H1 (cell line): Measurements from ENCODE around the gene LYSMD3. TPM values are rescaled to one million over a fixed set of nuclear protein-coding genes. Genes with fewer than 3 reads are reported as not detected.
A peak's percentile ranks its signal among the peaks of the same experiment; 100 is the strongest.

Source experiments
- CTCF ChIA-PET: fragments of 300-600 bp; sonication (Branson Sonifier 250); formaldehyde crosslinking; loops from one replicate; lab custom pipeline; 2021; ENCODE audit not compliant: partially characterized antibody; lab: Charles Lee
- POLR2A ChIA-PET: fragments of 300-600 bp; sonication (Branson Sonifier 250); formaldehyde crosslinking; loops from one replicate; lab custom pipeline; 2021; ENCODE audit warnings: inconsistent platforms; ENCODE audit not compliant: partially characterized antibody; lab: Charles Lee
- DNase-seq, 2 experiments: peaks; one replicate each; pipeline versions ENCODE4 v3.0.0 to v3.0.0-alpha.2; 2010 to 2022; ENCODE audit warnings: low spot score in 2 of 2, low read depth in 1 of 2, mixed read lengths in 1 of 2
- FAIRE-seq: peaks from 2 replicates; lab custom pipeline; 2011; peaks lifted over from hg19 to GRCh38; lab: Jason Lieb, UNC
- H2AFZ ChIP-seq: 2 replicates; pipeline ENCODE4 v1.8.1; 2012; ENCODE audit warnings: low read length, inconsistent platforms
- H2AK5ac ChIP-seq: 2 replicates; pipeline ENCODE4 v1.6.1; 2013; ENCODE audit warnings: low read depth, low read length
- H2BK120ac ChIP-seq: replicated peaks from 2 replicates; pipeline ENCODE3; 2013; ENCODE audit warnings: low read depth, low read length, inconsistent platforms
- H2BK12ac ChIP-seq: 2 replicates; pipeline ENCODE4 v1.6.1; 2013; ENCODE audit warnings: low read depth, low read length
- H2BK15ac ChIP-seq: 2 replicates; pipeline ENCODE4 v1.6.1; 2013; ENCODE audit warnings: low read length
- H2BK20ac ChIP-seq: 2 replicates; pipeline ENCODE4 v1.6.1; 2013; ENCODE audit warnings: low read length
- H2BK5ac ChIP-seq: 2 replicates; pipeline ENCODE4 v1.6.1; 2013; ENCODE audit warnings: low read depth, low read length
- H3K14ac ChIP-seq: 2 replicates; pipeline ENCODE4 v1.6.1; 2013; ENCODE audit warnings: inconsistent platforms; ENCODE audit not compliant: insufficient read length
- H3K18ac ChIP-seq: 2 replicates; pipeline ENCODE4 v1.6.1; 2013; ENCODE audit warnings: low read length; ENCODE audit errors: extremely low read depth
- H3K23ac ChIP-seq: 2 replicates; pipeline ENCODE4 v1.6.1; 2013; ENCODE audit warnings: inconsistent platforms; ENCODE audit not compliant: insufficient read length
- H3K23me2 ChIP-seq: 2 replicates; pipeline ENCODE4 v1.6.1; 2013; ENCODE audit warnings: low read depth, low read length
- H3K27ac ChIP-seq: 2 replicates; pipeline ENCODE4 v1.6.1; 2011; ENCODE audit warnings: low read depth, low read length, inconsistent platforms
- H3K27me3 ChIP-seq, 4 experiments: replicated peaks in 1 of 4; 1 replicate in 1 of 4; 2 replicates in 3 of 4; pipeline versions ENCODE4 v1.6.1 to v1.8.1; 2011 to 2013; ENCODE audit warnings: low read length in 3 of 4, mild to moderate bottlenecking in 3 of 4, inconsistent platforms in 2 of 4, mixed read lengths in 2 of 4, moderate library complexity in 1 of 4; ENCODE audit not compliant: control insufficient read depth in 3 of 4, insufficient read depth in 3 of 4; ENCODE audit errors: extremely low read depth in 1 of 4
- H3K36me3 ChIP-seq, 4 experiments: 2 replicates each; pipeline versions ENCODE4 v1.6.1 to v1.8.1; 2011 to 2013; ENCODE audit warnings: mild to moderate bottlenecking in 4 of 4, low read length in 3 of 4, moderate library complexity in 2 of 4, control low read depth in 1 of 4, inconsistent platforms in 1 of 4; ENCODE audit not compliant: insufficient read depth in 4 of 4, control insufficient read depth in 2 of 4
- H3K4ac ChIP-seq: replicated peaks from 2 replicates; pipeline ENCODE3; 2013; ENCODE audit warnings: low read length, low read depth, mixed read lengths, inconsistent platforms; ENCODE audit not compliant: insufficient read length
- H3K4me1 ChIP-seq, 4 experiments: replicated peaks in 1 of 4; 1 replicate in 1 of 4; 2 replicates in 3 of 4; pipeline versions ENCODE4 v1.6.1 to v1.8.1; 2011 to 2013; ENCODE audit warnings: low read length in 3 of 4, inconsistent platforms in 2 of 4, mixed read lengths in 1 of 4; ENCODE audit not compliant: insufficient read depth in 4 of 4, control insufficient read depth in 3 of 4
- H3K4me2 ChIP-seq, 2 experiments: 2 replicates each; pipeline versions ENCODE4 v1.6.1 to v1.8.1; 2011 to 2013; ENCODE audit warnings: low read depth in 2 of 2, low read length in 2 of 2, control low read depth in 1 of 2, inconsistent platforms in 1 of 2, mild to moderate bottlenecking in 1 of 2; ENCODE audit not compliant: insufficient read depth in 1 of 2
- H3K4me3 ChIP-seq, 4 experiments: fragments of 200-600, 300-600 bp in 1 of 4; sonication (generic), shearing (Covaris generic), sonication (Bioruptor Twin) in 1 of 4; 2 replicates each; pipeline versions ENCODE4 v1.5.1 to v1.8.1; 2011 to 2016; ENCODE audit warnings: low read length in 4 of 4, low read depth in 3 of 4, control low read depth in 2 of 4, inconsistent platforms in 2 of 4, mild to moderate bottlenecking in 2 of 4, mixed read lengths in 1 of 4, moderate library complexity in 1 of 4; ENCODE audit not compliant: insufficient read depth in 2 of 4; ENCODE audit errors: extremely low read depth in 1 of 4
- H3K56ac ChIP-seq: replicated peaks from 2 replicates; pipeline ENCODE3; 2013; ENCODE audit warnings: low read depth, mild to moderate bottlenecking, mixed read lengths, low read length, inconsistent platforms; ENCODE audit not compliant: insufficient read length
- H3K79me1 ChIP-seq: 2 replicates; pipeline ENCODE4 v1.6.1; 2013; ENCODE audit warnings: low read depth, low read length, control low read depth
- H3K79me2 ChIP-seq, 2 experiments: 2 replicates each; pipeline versions ENCODE4 v1.6.1 to v1.8.1; 2012 to 2013; ENCODE audit warnings: low read length in 2 of 2, mild to moderate bottlenecking in 2 of 2, inconsistent platforms in 1 of 2; ENCODE audit not compliant: insufficient read depth in 2 of 2, control insufficient read depth in 1 of 2
- H3K9ac ChIP-seq, 4 experiments: replicated peaks in 1 of 4; 1 replicate in 1 of 4; 2 replicates in 3 of 4; pipeline versions ENCODE4 v1.6.1 to v1.8.1; 2011 to 2013; ENCODE audit warnings: low read depth in 3 of 4, low read length in 3 of 4, control low read depth in 2 of 4, mild to moderate bottlenecking in 2 of 4, moderate library complexity in 2 of 4, inconsistent platforms in 1 of 4; ENCODE audit errors: extremely low read depth in 1 of 4
- H3K9me3 ChIP-seq, 2 experiments: 2 replicates each; pipeline versions ENCODE4 v1.6.1 to v1.8.1; 2012 to 2013; ENCODE audit warnings: mild to moderate bottlenecking in 2 of 2, moderate library complexity in 2 of 2, control low read depth in 1 of 2, inconsistent platforms in 1 of 2, low read depth in 1 of 2, low read length in 1 of 2, mixed read lengths in 1 of 2; ENCODE audit not compliant: insufficient read depth in 2 of 2
- H4K20me1 ChIP-seq, 2 experiments: replicated peaks in 1 of 2; 2 replicates each; pipeline versions ENCODE3 to v1.8.1; 2011 to 2013; ENCODE audit warnings: inconsistent platforms in 2 of 2, low read length in 2 of 2, mild to moderate bottlenecking in 1 of 2; ENCODE audit not compliant: insufficient read depth in 2 of 2, control insufficient read depth in 1 of 2
- H4K5ac ChIP-seq: 2 replicates; pipeline ENCODE4 v1.6.1; 2013; ENCODE audit warnings: low read length, low read depth, mixed read lengths, inconsistent platforms; ENCODE audit not compliant: insufficient read length
- H4K8ac ChIP-seq: 2 replicates; pipeline ENCODE4 v1.8.0; 2013; ENCODE audit warnings: mild to moderate bottlenecking, moderate library complexity, low read length, inconsistent platforms; ENCODE audit not compliant: insufficient read depth; ENCODE audit errors: extremely low read depth
- H4K91ac ChIP-seq: replicated peaks from 2 replicates; pipeline ENCODE3; 2013; ENCODE audit warnings: low read length, mixed read lengths, inconsistent platforms; ENCODE audit not compliant: insufficient read length
- BACH1 ChIP-seq: IDR thresholded peaks from 2 replicates; pipeline ENCODE4 v1.6.1; 2012; ENCODE audit warnings: low read length, improper control_type of control experiment
- CBX8 ChIP-seq: fragments of 300-800, 300-1000 bp; sonication (generic); IDR thresholded peaks from 2 replicates; pipeline ENCODE4 v1.7.1; 2016; ENCODE audit warnings: low read depth, low read length, borderline replicate concordance
- MAX ChIP-seq: IDR thresholded peaks from 2 replicates; pipeline ENCODE4 v1.6.1; 2012; ENCODE audit warnings: inconsistent platforms
- POLR2A ChIP-seq, 2 experiments: IDR thresholded peaks; 1 replicate in 1 of 2; 2 replicates in 1 of 2; pipeline ENCODE4 v1.6.1; 2011; ENCODE audit warnings: low read depth in 2 of 2, low read length in 2 of 2, mild to moderate bottlenecking in 2 of 2; ENCODE audit errors: control extremely low read depth in 1 of 2
- SIX5 ChIP-seq: IDR thresholded peaks from 2 replicates; pipeline ENCODE4 v1.6.1; 2011; ENCODE audit warnings: mild to moderate bottlenecking, low read depth, low read length
- TCF12 ChIP-seq: IDR thresholded peaks from 2 replicates; pipeline ENCODE4 v1.6.1; 2011; ENCODE audit warnings: low read depth, mild to moderate bottlenecking, low read length
- WGBS, 2 experiments: shearing (Covaris generic) in 1 of 2; methylation state at CpG; one replicate each; pipeline versions ENCODE4 v1.1.6 to v1.1.7; 2013 to 2015; ENCODE audit warnings: low lambda C conversion rate in 2 of 2, mixed read lengths in 2 of 2, inconsistent platforms in 1 of 2, low coverage in 1 of 2, missing lambda C conversion rate in 1 of 2; ENCODE audit not compliant: insufficient replicate concordance in 2 of 2, insufficient coverage in 1 of 2, insufficient read length in 1 of 2; ENCODE audit errors: extremely low coverage in 1 of 2, missing lambda C conversion rate in 1 of 2; 5-methylcytosine and 5-hydroxymethylcytosine counted together
- polyA plus RNA-seq, 7 experiments: library from polyadenylated mRNA; depleted of rRNA in 3 of 7; stranded (reverse) in 5 of 7; unstranded in 2 of 7; fragments of >200 nt in 5 of 7; fragments of 200-250 nt in 2 of 7; gene quantifications; 1 replicate in 5 of 7; 2 replicates in 1 of 7; 4 replicates in 1 of 7; pipeline versions ENCODE4 v1.2.1 to v1.2.3, GENCODE V29; 2011 to 2013; ENCODE audit warnings: missing spikeins in 2 of 7, mixed read lengths in 2 of 7
- total RNA-seq: library from RNA; stranded (reverse); fragmentation: NEBNext Ultra II Directional; extraction: Animal tissue kit (Norgen Biotek cat#: 25700); gene quantifications from 2 replicates; pipeline ENCODE4 v1.2.1, GENCODE V29; 2021

Gene LYSMD3
- total and polyA plus RNA-seq, 2 of the 8 experiments (the other 6 are each of a cell fraction or from before 2014, with no cell fraction given) = 3.7 to 14.9 TPM

DNA sequence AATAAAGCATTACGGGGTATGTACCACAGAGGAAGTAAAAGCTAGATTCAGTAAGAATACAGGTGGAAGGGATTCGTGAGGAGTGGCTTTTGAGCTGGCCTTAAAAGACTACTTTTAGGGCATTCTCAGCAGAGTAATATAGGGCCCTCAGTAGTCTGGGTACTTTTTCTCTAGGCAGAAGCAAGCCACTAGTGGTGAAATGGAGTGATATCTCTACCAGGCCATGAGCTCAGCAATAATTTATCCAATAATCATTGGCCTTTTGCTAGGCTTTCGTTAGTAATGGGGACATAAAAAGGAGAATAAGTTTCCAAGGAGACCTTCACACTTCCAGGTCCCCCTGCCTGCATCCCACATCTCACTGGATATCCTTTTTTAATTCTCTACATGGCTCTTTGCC is 53.0 kb downstream of the LYSMD3 start:
- Histone ChIP-seq H4K8ac (no peak overlapping the region), H3K36me3 (peaks cover 0 to 10% (median 5%) of the 10 kb centered on the region in 4 experiments; a peak in 3 of 8 replicates), H3K27me3 (no peaks in the 10 kb centered on the region), H3K27ac (no peak overlapping the region), H3K18ac (no peak overlapping the region; the same call in 1 of the 2 replicates), H2AFZ (no peak overlapping the region), H2BK120ac (peak overlapping the region; percentile 15), H3K56ac (peak overlapping the region; percentile 28), H2BK20ac (no peak overlapping the region), H3K23ac (no peak overlapping the region), H4K91ac (peak overlapping the region; percentile 2), H3K9me3 (no peaks in the 10 kb centered on the region), H4K5ac (peak overlapping the region; percentile 5), H3K4me1 (peaks cover 5 to 26% (median 14%) of the 10 kb centered on the region in 4 experiments; a peak in 6 of 7 replicates), H2BK12ac (no peak overlapping the region), H3K79me1 (no peaks in the 10 kb centered on the region; the same call in 1 of the 2 replicates), H3K23me2 (peaks cover 24% of the 10 kb centered on the region), H2BK5ac (peak overlapping the region; percentile 49; the same call in 1 of the 2 replicates), H2BK15ac (no peak overlapping the region), H3K4me2 (peak overlapping the region; percentile 90 to 92), H3K4ac (peak overlapping the region; percentile 2), H3K9ac (no peak overlapping the region; a peak in 1 of 7 replicates), H3K4me3 (peak overlapping the region; percentile 58 to 91 (median 86); a peak in 7 of 8 replicates), H2AK5ac (no peak overlapping the region), H3K14ac (no peak overlapping the region), H3K79me2 (peaks cover 9 to 68% of the 10 kb centered on the region in 2 experiments; a peak in 3 of 4 replicates), H4K20me1 (no peaks in the 10 kb centered on the region)
- DNase-seq (no peak), FAIRE-seq (no peak)
- WGBS, 2 experiments = 12% methylated on average over 3 of the region's 3 CpGs; no CpG with 5 or more reads in 1 of the 2 experiments
- no peak for TF ChIP-seq CBX8
- TF ChIP-seq TCF12 = no peak
- TF ChIP-seq SIX5 = no peak
- no peak for TF ChIP-seq POLR2A (IDR thresholded peaks at IDR 0.05; ENCODE audit: control extremely low read depth in 1 of 2, low read depth in 2 of 2, low read length in 2 of 2)
- no peak for TF ChIP-seq BACH1
- no peak for TF ChIP-seq MAX
- ChIA-PET CTCF (interaction anchor here (0.8 to 2.0 kb wide), 9 partner anchors 12 to 310 kb away, joined by 3 to 9 read pairs (median 4); partner anchors contain the start of genes CETN3 and LYSMD3), POLR2A (interaction anchor here (0.9 to 1.4 kb wide), 8 partner anchors 8 to 420 kb away, joined by 3 to 5 read pairs (median 4); no protein-coding TSS in a partner anchor)
